Measurements from ENCODE around the gene RIN3. TPM values are rescaled to one million over a fixed set of nuclear protein-coding genes. Genes with fewer than 3 reads are reported as not detected.

Gene RIN3
- total RNA-seq, 1 donor from 2014 or later, result 12.7 TPM

GRCh38 chr14:92653162-92653651, 139.6 kb downstream of the RIN3 start:
- TF ChIP-seq CTCF (conservative IDR thresholded peaks at IDR 0.05), result no peak
- H3K27me3 Mint-ChIP-seq (ENCODE audit: low read depth), result no peaks in the 10 kb centered on the region
- no peaks in the 10 kb centered on the region for H3K36me3 Mint-ChIP-seq (ENCODE audit: low read depth)
- no peaks in the 10 kb centered on the region for H3K9me3 Mint-ChIP-seq
- H3K4me3 Mint-ChIP-seq, result no peak overlapping the region
- no peak for DNase-seq (ENCODE audit: low read depth, low spot score)
- peak overlapping the region; percentile 81 for H3K27ac Mint-ChIP-seq (ENCODE audit: unreplicated experiment)
- no peaks in the 10 kb centered on the region for H3K4me1 Mint-ChIP-seq

GRCh38 chr14:92654239-92654901, 140.8 kb downstream of the RIN3 start:
- Mint-ChIP-seq H3K4me1 (no peaks in the 10 kb centered on the region), H3K4me3 (no peak overlapping the region), H3K9me3 (no peaks in the 10 kb centered on the region), H3K27me3 (ENCODE audit: low read depth) (no peaks in the 10 kb centered on the region), H3K36me3 (ENCODE audit: low read depth) (peaks cover 2% of the 10 kb centered on the region), H3K27ac (ENCODE audit: unreplicated experiment) (no peak overlapping the region)
- DNase-seq (ENCODE audit: low read depth, low spot score), result no peak
- TF ChIP-seq CTCF (conservative IDR thresholded peaks at IDR 0.05), result no peak

GRCh38 chr14:92655419-92656201, 142.0 kb downstream of the RIN3 start:
- TF ChIP-seq CTCF (conservative IDR thresholded peaks at IDR 0.05), result no peak
- no peaks in the 10 kb centered on the region for H3K9me3 Mint-ChIP-seq
- H3K4me3 Mint-ChIP-seq, result no peak overlapping the region
- H3K36me3 Mint-ChIP-seq (ENCODE audit: low read depth), result peaks cover 2% of the 10 kb centered on the region
- H3K4me1 Mint-ChIP-seq, result no peaks in the 10 kb centered on the region
- H3K27ac Mint-ChIP-seq (ENCODE audit: unreplicated experiment), result no peak overlapping the region
- DNase-seq (ENCODE audit: low read depth, low spot score), result no peak
- no peaks in the 10 kb centered on the region for H3K27me3 Mint-ChIP-seq (ENCODE audit: low read depth)

GRCh38 chr14:92656306-92657081, 142.9 kb downstream of the RIN3 start:
- Mint-ChIP-seq H3K36me3 (ENCODE audit: low read depth) (peaks cover 2% of the 10 kb centered on the region), H3K27ac (ENCODE audit: unreplicated experiment) (no peak overlapping the region)

More at GRCh38 chr14:92656306-92657081, 142.9 kb downstream of the RIN3 start:
- Mint-ChIP-seq H3K4me1 (no peaks in the 10 kb centered on the region), H3K4me3 (no peak overlapping the region), H3K9me3 (no peaks in the 10 kb centered on the region), H3K27me3 (ENCODE audit: low read depth) (no peaks in the 10 kb centered on the region)
- no peak for TF ChIP-seq CTCF (conservative IDR thresholded peaks at IDR 0.05)
- DNase-seq (ENCODE audit: low read depth, low spot score), result no peak

All from neural crest cell (in vitro differentiated cells).